ENCODE data around the gene SOCS6.

SOCS6 gene

GRCh38 chr18:70301667-70302066, 12.8 kb downstream of the SOCS6 start:
- H3K4me1 ChIP-seq (ENCODE audit: low read depth, poor library complexity, severe bottlenecking), result peaks cover 3% of the 10 kb centered on the region
- H3K27ac ChIP-seq, result no peak overlapping the region
- no peaks in the 10 kb centered on the region for H3K27me3 ChIP-seq (ENCODE audit: insufficient read depth, low read depth)
- H3K4me2 ChIP-seq, result no peak overlapping the region
- no peak overlapping the region for H3K4me3 ChIP-seq (IDR thresholded peaks at IDR 0.05; ENCODE audit: insufficient read depth, low read depth, low read length)
- TF ChIP-seq, protein P1, sequence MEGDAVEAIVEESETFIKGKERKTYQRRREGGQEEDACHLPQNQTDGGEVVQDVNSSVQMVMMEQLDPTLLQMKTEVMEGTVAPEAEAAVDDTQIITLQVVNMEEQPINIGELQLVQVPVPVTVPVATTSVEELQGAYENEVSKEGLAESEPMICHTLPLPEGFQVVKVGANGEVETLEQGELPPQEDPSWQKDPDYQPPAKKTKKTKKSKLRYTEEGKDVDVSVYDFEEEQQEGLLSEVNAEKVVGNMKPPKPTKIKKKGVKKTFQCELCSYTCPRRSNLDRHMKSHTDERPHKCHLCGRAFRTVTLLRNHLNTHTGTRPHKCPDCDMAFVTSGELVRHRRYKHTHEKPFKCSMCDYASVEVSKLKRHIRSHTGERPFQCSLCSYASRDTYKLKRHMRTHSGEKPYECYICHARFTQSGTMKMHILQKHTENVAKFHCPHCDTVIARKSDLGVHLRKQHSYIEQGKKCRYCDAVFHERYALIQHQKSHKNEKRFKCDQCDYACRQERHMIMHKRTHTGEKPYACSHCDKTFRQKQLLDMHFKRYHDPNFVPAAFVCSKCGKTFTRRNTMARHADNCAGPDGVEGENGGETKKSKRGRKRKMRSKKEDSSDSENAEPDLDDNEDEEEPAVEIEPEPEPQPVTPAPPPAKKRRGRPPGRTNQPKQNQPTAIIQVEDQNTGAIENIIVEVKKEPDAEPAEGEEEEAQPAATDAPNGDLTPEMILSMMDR (conservative IDR thresholded peaks at IDR 0.05; ENCODE audit: low read depth, low read length), result no peak
- H4K20me1 ChIP-seq (ENCODE audit: insufficient read depth), result no peaks in the 10 kb centered on the region
- no peak overlapping the region for H2AFZ ChIP-seq (ENCODE audit: low read depth)
- peaks cover 99% of the 10 kb centered on the region for H3K79me2 ChIP-seq (ENCODE audit: insufficient read depth, low read depth)
- H3K36me3 ChIP-seq (ENCODE audit: insufficient read depth), result no peaks in the 10 kb centered on the region
- no peak overlapping the region for H3K9ac ChIP-seq

- no peaks in the 10 kb centered on the region for H3K4me1 ChIP-seq (ENCODE audit: low read depth, poor library complexity, severe bottlenecking)
- H3K9ac ChIP-seq, result no peak overlapping the region
- TF ChIP-seq, protein P1 (conservative IDR thresholded peaks at IDR 0.05; ENCODE audit: low read depth, low read length), result no peak
Measured at GRCh38 chr18:70308555-70309294, 19.9 kb downstream of the SOCS6 start.

GRCh38 chr18:70310560-70311320, 21.9 kb downstream of the SOCS6 start:
- no peaks in the 10 kb centered on the region for H3K4me1 ChIP-seq (ENCODE audit: low read depth, poor library complexity, severe bottlenecking)
- TF ChIP-seq, protein P1 (conservative IDR thresholded peaks at IDR 0.05; ENCODE audit: low read depth, low read length), result no peak
- H3K4me2 ChIP-seq, result no peak overlapping the region
- H3K27ac ChIP-seq, result no peak overlapping the region
- H4K20me1 ChIP-seq (ENCODE audit: insufficient read depth), result no peaks in the 10 kb centered on the region
- H2AFZ ChIP-seq (ENCODE audit: low read depth), result no peak overlapping the region
- peaks cover 100% of the 10 kb centered on the region for H3K79me2 ChIP-seq (ENCODE audit: insufficient read depth, low read depth)
- H3K9ac ChIP-seq, result no peak overlapping the region
- H3K4me3 ChIP-seq (IDR thresholded peaks at IDR 0.05; ENCODE audit: insufficient read depth, low read depth, low read length), result no peak overlapping the region
- H3K36me3 ChIP-seq (ENCODE audit: insufficient read depth), result no peaks in the 10 kb centered on the region
- no peaks in the 10 kb centered on the region for H3K27me3 ChIP-seq (ENCODE audit: insufficient read depth, low read depth)

More at GRCh38 chr18:70308555-70309294, 19.9 kb downstream of the SOCS6 start:
- H3K27me3 ChIP-seq (ENCODE audit: insufficient read depth, low read depth), result no peaks in the 10 kb centered on the region
- H4K20me1 ChIP-seq (ENCODE audit: insufficient read depth), result no peaks in the 10 kb centered on the region
- H3K36me3 ChIP-seq (ENCODE audit: insufficient read depth), result no peaks in the 10 kb centered on the region
- no peak overlapping the region for H3K4me2 ChIP-seq
- H3K4me3 ChIP-seq (IDR thresholded peaks at IDR 0.05; ENCODE audit: insufficient read depth, low read depth, low read length), result no peak overlapping the region
- H3K79me2 ChIP-seq (ENCODE audit: insufficient read depth, low read depth), result peaks cover 100% of the 10 kb centered on the region
- no peak overlapping the region for H2AFZ ChIP-seq (ENCODE audit: low read depth)
- H3K27ac ChIP-seq, result no peak overlapping the region

DNA sequence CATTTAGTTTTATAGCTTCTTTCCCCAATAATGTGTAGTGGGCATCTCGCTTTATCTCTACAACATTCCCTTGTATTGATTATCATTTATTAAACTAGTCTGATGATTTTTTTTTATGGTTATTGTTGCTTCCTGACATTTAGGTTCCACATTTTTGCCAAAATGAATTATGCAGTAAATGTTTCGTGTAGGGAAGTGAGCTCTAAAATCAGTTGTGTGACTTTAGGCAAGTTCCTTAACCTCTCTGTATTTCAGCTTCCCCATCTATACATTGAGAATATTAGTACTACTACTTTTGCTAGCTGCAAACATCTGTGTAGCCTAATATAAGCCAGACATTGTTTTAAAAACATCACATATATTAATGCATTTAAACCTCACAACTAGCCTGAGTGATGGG, 22.9 kb downstream of the SOCS6 start:
- Histone ChIP-seq H3K36me3 (ENCODE audit: insufficient read depth) (no peaks in the 10 kb centered on the region), H3K79me2 (ENCODE audit: insufficient read depth, low read depth) (peaks cover 100% of the 10 kb centered on the region)
- TF ChIP-seq, protein P1 (conservative IDR thresholded peaks at IDR 0.05; ENCODE audit: low read depth, low read length), result no peak

More for the DNA sequence above, 22.9 kb downstream of the SOCS6 start:
- Histone ChIP-seq H2AFZ (ENCODE audit: low read depth) (no peak overlapping the region), H3K9ac (no peak overlapping the region), H3K27ac (no peak overlapping the region), H3K4me2 (no peak overlapping the region), H4K20me1 (ENCODE audit: insufficient read depth) (no peaks in the 10 kb centered on the region), H3K4me1 (ENCODE audit: low read depth, poor library complexity, severe bottlenecking) (no peaks in the 10 kb centered on the region), H3K27me3 (ENCODE audit: insufficient read depth, low read depth) (no peaks in the 10 kb centered on the region), H3K4me3 (IDR thresholded peaks at IDR 0.05; ENCODE audit: insufficient read depth, low read depth, low read length) (no peak overlapping the region)
